GM12891 (cell line): ENCODE data around the gene ABHD14A.

Source experiments
- PAX5 ChIP-seq: IDR thresholded peaks from 2 replicates; pipeline ENCODE4 v1.6.1; 2011; ENCODE audit warnings: low read length, moderate library complexity, mild to moderate bottlenecking; ENCODE audit not compliant: insufficient read depth, severe bottlenecking
- POLR2A ChIP-seq: IDR thresholded peaks from 2 replicates; pipeline ENCODE4 v1.6.1; 2011; ENCODE audit warnings: low read depth, low read length, control low read depth
- POLR2AphosphoS5 ChIP-seq: IDR thresholded peaks from 2 replicates; pipeline ENCODE4 v1.6.1; 2011; ENCODE audit warnings: low read depth, low read length, control low read depth
- POU2F2 ChIP-seq: IDR thresholded peaks from 2 replicates; pipeline ENCODE4 v1.6.1; 2011; ENCODE audit warnings: low read depth, mild to moderate bottlenecking, control low read depth, low read length, moderate library complexity
- SPI1 ChIP-seq: IDR thresholded peaks from 2 replicates; pipeline ENCODE4 v1.6.1; 2011; ENCODE audit warnings: low read depth, low read length, control low read depth
- TAF1 ChIP-seq: IDR thresholded peaks from 2 replicates; pipeline ENCODE4 v1.6.1; 2011; ENCODE audit warnings: low read depth, low read length, control low read depth

DNA sequence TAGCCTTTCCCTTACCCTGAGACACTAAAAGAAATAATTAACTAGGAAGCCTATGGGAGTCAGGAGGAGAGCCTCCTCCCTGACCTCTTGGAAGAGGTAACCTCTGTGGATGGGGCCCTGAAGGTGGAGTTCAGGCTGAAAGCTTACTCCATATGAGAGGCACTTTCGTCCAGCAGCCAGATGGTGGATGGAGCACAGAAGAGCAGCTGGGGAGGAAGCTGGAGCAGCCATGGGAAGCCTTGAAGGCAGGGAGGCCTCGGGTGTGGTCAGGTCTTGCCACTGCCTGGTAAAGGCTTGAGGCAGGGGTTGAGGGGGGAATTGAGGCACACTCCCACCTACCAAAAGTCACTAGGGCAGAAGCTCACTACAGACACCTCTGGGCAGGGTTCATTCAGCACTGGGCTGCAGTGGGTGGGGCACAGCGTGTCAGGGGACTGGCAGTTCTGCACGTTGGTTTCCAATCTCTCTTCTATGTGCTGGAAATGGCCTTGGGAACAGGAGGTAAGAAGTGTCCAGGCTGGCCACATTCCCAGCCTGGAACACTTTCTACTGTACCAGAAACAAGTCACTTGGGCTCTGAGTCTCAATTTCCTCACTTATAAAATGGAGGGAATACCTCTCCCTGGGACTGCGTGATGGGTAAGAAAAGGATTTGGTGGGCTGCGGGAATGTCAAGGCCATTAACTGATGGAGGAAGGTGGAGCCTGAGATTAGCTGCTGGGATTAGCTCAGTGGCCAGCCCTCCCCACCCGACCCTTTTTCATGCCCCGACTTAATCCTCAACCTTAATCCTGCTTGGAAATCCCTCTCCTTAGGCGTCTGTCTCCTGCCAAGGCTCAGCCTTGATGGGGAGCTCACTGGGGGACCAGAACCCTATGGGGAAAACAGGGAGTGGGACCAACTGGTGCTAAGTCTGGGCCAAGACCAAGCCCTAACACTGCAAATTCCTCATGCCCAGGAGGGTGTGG, 13.0 kb upstream of the ABHD14A start:
- TF ChIP-seq SPI1 (no peak), POLR2A (no peak), TAF1 (no peak), POLR2AphosphoS5 (no peak), POU2F2 (no peak), PAX5 (no peak)
